Neuronal stem cell (in vitro differentiated cells): ENCODE data around the gene TMEFF1.

Source experiments
- DNase-seq: peaks from one replicate; pipeline ENCODE4 v3.0.0-alpha.2; 2013; ENCODE audit warnings: low spot score
- H2AFZ ChIP-seq: one replicate; pipeline ENCODE4 v1.6.1; 2013; ENCODE audit warnings: mild to moderate bottlenecking, low read length, inconsistent platforms
- H2AK5ac ChIP-seq: 2 replicates; pipeline ENCODE4 v1.6.1; 2013; ENCODE audit warnings: low read depth, mild to moderate bottlenecking, inconsistent platforms, low read length, moderate library complexity, mixed read lengths
- H2BK120ac ChIP-seq: 2 replicates; pipeline ENCODE4 v1.6.1; 2013; ENCODE audit warnings: low read depth, mild to moderate bottlenecking, inconsistent platforms, low read length, moderate library complexity, mixed read lengths
- H2BK12ac ChIP-seq: one replicate; pipeline ENCODE4 v1.6.1; 2013; ENCODE audit warnings: low read length, inconsistent platforms
- H2BK15ac ChIP-seq: 2 replicates; pipeline ENCODE4 v1.6.1; 2013; ENCODE audit warnings: mild to moderate bottlenecking, low read length, inconsistent platforms, mixed read lengths
- H2BK5ac ChIP-seq: one replicate; pipeline ENCODE4 v1.6.1; 2013; ENCODE audit warnings: inconsistent platforms, mild to moderate bottlenecking, low read length, moderate library complexity
- H3K14ac ChIP-seq: one replicate; pipeline ENCODE4 v1.6.1; 2013; ENCODE audit warnings: low read length, inconsistent platforms
- H3K18ac ChIP-seq: 2 replicates; pipeline ENCODE4 v1.6.1; 2013; ENCODE audit warnings: low read length, inconsistent platforms
- H3K23ac ChIP-seq: 2 replicates; pipeline ENCODE4 v1.6.1; 2013; ENCODE audit warnings: low read depth, mild to moderate bottlenecking, mixed read lengths, low read length, inconsistent platforms; ENCODE audit not compliant: poor library complexity
- H3K27ac ChIP-seq: replicated peaks from 3 replicates; pipeline ENCODE4 v1.5.1; 2013; ENCODE audit warnings: low read length, inconsistent platforms
- H3K27me3 ChIP-seq, 3 experiments: 2 replicates each; pipeline ENCODE4 v1.6.1; 2013; ENCODE audit warnings: low read length in 3 of 3, mild to moderate bottlenecking in 2 of 3, inconsistent platforms in 1 of 3, low read depth in 1 of 3, mixed read lengths in 1 of 3, moderate library complexity in 1 of 3; ENCODE audit not compliant: control insufficient read depth in 3 of 3, insufficient read depth in 3 of 3
- H3K36me3 ChIP-seq, 2 donors: replicated peaks in 1 of 2; 2 replicates each; pipeline ENCODE4 v1.6.1; 2013; ENCODE audit warnings: low read length in 2 of 2; ENCODE audit not compliant: control insufficient read depth in 2 of 2, insufficient read depth in 2 of 2
- H3K4ac ChIP-seq: 2 replicates; pipeline ENCODE4 v1.6.1; 2013; ENCODE audit warnings: inconsistent platforms, mild to moderate bottlenecking, low read length, moderate library complexity
- H3K4me1 ChIP-seq, 2 donors: 1 replicate in 1 of 2; 2 replicates in 1 of 2; pipeline ENCODE4 v1.6.1; 2013; ENCODE audit warnings: low read length in 2 of 2, low read depth in 1 of 2; ENCODE audit not compliant: control insufficient read depth in 2 of 2, insufficient read depth in 1 of 2
- H3K4me2 ChIP-seq: one replicate; pipeline ENCODE4 v1.6.1; 2013; ENCODE audit warnings: mild to moderate bottlenecking, low read length, inconsistent platforms; ENCODE audit not compliant: insufficient read depth, poor library complexity, severe bottlenecking
- H3K4me3 ChIP-seq, 2 donors: 2 replicates each; pipeline ENCODE4 v1.5.1; 2013; ENCODE audit warnings: low read length in 2 of 2, mild to moderate bottlenecking in 2 of 2, inconsistent platforms in 1 of 2, moderate library complexity in 1 of 2
- H3K79me1 ChIP-seq: one replicate; pipeline ENCODE4 v1.6.1; 2013; ENCODE audit warnings: low read depth, mild to moderate bottlenecking, inconsistent platforms, low read length, moderate library complexity
- H3K9ac ChIP-seq: one replicate; pipeline ENCODE4 v1.6.1; 2013; ENCODE audit warnings: mild to moderate bottlenecking, low read depth, low read length, inconsistent platforms; ENCODE audit not compliant: poor library complexity
- H3K9me3 ChIP-seq, 2 donors: replicated peaks in 1 of 2; 2 replicates each; pipeline versions ENCODE3 to v1.6.1; 2013; ENCODE audit warnings: low read length in 2 of 2, mild to moderate bottlenecking in 2 of 2, inconsistent platforms in 1 of 2, low read depth in 1 of 2, mixed read lengths in 1 of 2, moderate library complexity in 1 of 2; ENCODE audit not compliant: control insufficient read depth in 2 of 2, insufficient read depth in 1 of 2
- H4K8ac ChIP-seq: one replicate; pipeline ENCODE4 v1.6.1; 2013; ENCODE audit warnings: low read depth, mild to moderate bottlenecking, inconsistent platforms, low read length, moderate library complexity
- H4K91ac ChIP-seq: one replicate; pipeline ENCODE4 v1.6.1; 2013; ENCODE audit warnings: low read length, low read depth, mild to moderate bottlenecking, inconsistent platforms; ENCODE audit not compliant: poor library complexity
- WGBS, 2 donors: extraction: QIAGEN DNeasy Blood & Tissue Kit; methylation state at CpG; one replicate each; pipeline ENCODE4 v1.1.7; 2013; ENCODE audit warnings: missing lambda C conversion rate in 2 of 2, mixed read lengths in 1 of 2; ENCODE audit not compliant: insufficient read length in 2 of 2, insufficient replicate concordance in 1 of 2; ENCODE audit errors: extremely low coverage in 2 of 2; 5-methylcytosine and 5-hydroxymethylcytosine counted together

Gene TMEFF1

GRCh38 chr9:100578610-100579009, 105.7 kb downstream of the TMEFF1 start:
- H3K79me1 ChIP-seq, result no peaks in the 10 kb centered on the region
- no peaks in the 10 kb centered on the region for H3K9me3 ChIP-seq
- no peaks in the 10 kb centered on the region for H3K4me1 ChIP-seq
- H2AFZ ChIP-seq, result no peak overlapping the region
- H3K4me3 ChIP-seq, result no peak overlapping the region
- WGBS, 2 donors, result no CpG with 5 or more reads among the region's 1 CpG
- H3K14ac ChIP-seq, result no peak overlapping the region
- no peak overlapping the region for H3K4me2 ChIP-seq
- H3K27me3 ChIP-seq, result no peaks in the 10 kb centered on the region
- no peak overlapping the region for H2BK120ac ChIP-seq
- DNase-seq, result no peak
- no peak overlapping the region for H2BK15ac ChIP-seq
- H3K18ac ChIP-seq, result no peak overlapping the region
- peaks cover 21 to 98% of the 10 kb centered on the region in 2 donors for H3K36me3 ChIP-seq
- H2BK5ac ChIP-seq, result no peak overlapping the region
- no peak overlapping the region for H2BK12ac ChIP-seq
- no peak overlapping the region for H3K23ac ChIP-seq
- H4K8ac ChIP-seq, result no peak overlapping the region
- H3K27ac ChIP-seq, result no peak overlapping the region
- no peak overlapping the region for H3K4ac ChIP-seq
- no peak overlapping the region for H3K9ac ChIP-seq
- no peak overlapping the region for H2AK5ac ChIP-seq
- H4K91ac ChIP-seq, result no peak overlapping the region

DNA sequence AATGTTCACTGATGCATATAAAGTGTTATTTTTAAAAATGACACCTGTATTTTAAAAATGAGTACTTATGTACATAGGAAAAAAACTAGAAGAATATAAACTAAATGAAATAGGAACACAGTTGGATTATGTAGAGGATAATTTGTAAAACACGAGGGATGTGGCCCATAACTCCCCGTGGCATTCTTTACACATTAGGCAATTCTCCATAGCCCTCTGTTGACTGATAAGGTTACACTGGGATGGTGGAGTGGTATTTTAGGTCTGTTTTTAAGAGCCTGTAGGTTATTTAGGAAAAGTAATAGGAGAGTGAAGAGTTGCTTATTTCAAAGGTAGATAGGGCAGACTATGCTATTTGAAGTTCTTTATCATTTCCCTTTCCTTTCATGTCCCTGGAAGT, 106.7 kb downstream of the TMEFF1 start:
- Histone ChIP-seq H2AFZ (no peak overlapping the region), H3K9me3 (no peaks in the 10 kb centered on the region), H3K4me1 (no peaks in the 10 kb centered on the region), H3K9ac (no peak overlapping the region), H3K23ac (no peak overlapping the region), H3K27me3 (no peaks in the 10 kb centered on the region), H3K4me3 (no peak overlapping the region), H3K18ac (no peak overlapping the region), H3K4ac (no peak overlapping the region), H3K36me3 (peaks cover 22 to 98% of the 10 kb centered on the region in 2 donors), H2BK5ac (no peak overlapping the region), H3K79me1 (no peaks in the 10 kb centered on the region), H4K91ac (no peak overlapping the region), H3K4me2 (no peak overlapping the region), H3K14ac (no peak overlapping the region), H2BK12ac (no peak overlapping the region), H2AK5ac (no peak overlapping the region), H2BK15ac (no peak overlapping the region), H3K27ac (no peak overlapping the region), H2BK120ac (no peak overlapping the region), H4K8ac (no peak overlapping the region)
- no CpG with 5 or more reads among the region's 2 CpGs for WGBS, 2 donors
- DNase-seq, result no peak

- Histone ChIP-seq H3K18ac (no peak overlapping the region), H2AFZ (no peak overlapping the region), H3K4me3 (no peak overlapping the region), H3K79me1 (no peaks in the 10 kb centered on the region), H3K4me2 (no peak overlapping the region), H3K14ac (no peak overlapping the region), H3K36me3 (peaks cover 23 to 98% of the 10 kb centered on the region in 2 donors), H2AK5ac (no peak overlapping the region), H2BK15ac (no peak overlapping the region), H2BK12ac (no peak overlapping the region), H3K27ac (no peak overlapping the region), H3K4me1 (no peaks in the 10 kb centered on the region), H4K91ac (no peak overlapping the region), H3K4ac (no peak overlapping the region), H2BK120ac (no peak overlapping the region), H2BK5ac (no peak overlapping the region), H3K27me3 (no peaks in the 10 kb centered on the region), H3K9me3 (no peaks in the 10 kb centered on the region), H3K9ac (no peak overlapping the region), H3K23ac (no peak overlapping the region), H4K8ac (no peak overlapping the region)
- DNase-seq, result no peak
- WGBS, 2 donors, result no CpG with 5 or more reads among the region's 3 CpGs
These were observed 107.3 kb downstream of the TMEFF1 start for GRCh38 chr9:100580257-100580656.

GRCh38 chr9:100581081-100581480, 108.1 kb downstream of the TMEFF1 start:
- no peak overlapping the region for H3K9ac ChIP-seq
- H2AFZ ChIP-seq, result no peak overlapping the region
- peaks cover 23 to 98% of the 10 kb centered on the region in 2 donors for H3K36me3 ChIP-seq

More at GRCh38 chr9:100581081-100581480, 108.1 kb downstream of the TMEFF1 start:
- no peak overlapping the region for H2BK5ac ChIP-seq
- H3K9me3 ChIP-seq, result no peaks in the 10 kb centered on the region
- no peak overlapping the region for H2BK15ac ChIP-seq
- no peak overlapping the region for H4K8ac ChIP-seq
- H3K79me1 ChIP-seq, result no peaks in the 10 kb centered on the region
- no peak overlapping the region for H3K14ac ChIP-seq
- no peak overlapping the region for H2BK120ac ChIP-seq
- H3K27ac ChIP-seq, result no peak overlapping the region
- no CpG with 5 or more reads among the region's 7 CpGs for WGBS, 2 donors
- H3K27me3 ChIP-seq, result no peaks in the 10 kb centered on the region
- no peak overlapping the region for H2BK12ac ChIP-seq
- H3K4me2 ChIP-seq, result no peak overlapping the region
- no peak for DNase-seq
- H3K23ac ChIP-seq, result no peak overlapping the region
- no peak overlapping the region for H3K18ac ChIP-seq
- no peak overlapping the region for H3K4ac ChIP-seq
- H3K4me1 ChIP-seq, result no peaks in the 10 kb centered on the region
- H3K4me3 ChIP-seq, result no peak overlapping the region
- H2AK5ac ChIP-seq, result no peak overlapping the region
- no peak overlapping the region for H4K91ac ChIP-seq
